ENCODE results near the gene MAN2B2. TPM values are rescaled to one million over a fixed set of nuclear protein-coding genes. Genes with fewer than 3 reads are reported as not detected.

The MAN2B2 gene
- total RNA-seq: 18.6 TPM
- long read RNA-seq, full-length matches to known transcripts: 4 of 22 reads
- long read RNA-seq, partial matches to known transcripts: 16 of 22 reads
- long read RNA-seq, other reads (novel, unspliced or antisense): 2 of 22 reads

DNA sequence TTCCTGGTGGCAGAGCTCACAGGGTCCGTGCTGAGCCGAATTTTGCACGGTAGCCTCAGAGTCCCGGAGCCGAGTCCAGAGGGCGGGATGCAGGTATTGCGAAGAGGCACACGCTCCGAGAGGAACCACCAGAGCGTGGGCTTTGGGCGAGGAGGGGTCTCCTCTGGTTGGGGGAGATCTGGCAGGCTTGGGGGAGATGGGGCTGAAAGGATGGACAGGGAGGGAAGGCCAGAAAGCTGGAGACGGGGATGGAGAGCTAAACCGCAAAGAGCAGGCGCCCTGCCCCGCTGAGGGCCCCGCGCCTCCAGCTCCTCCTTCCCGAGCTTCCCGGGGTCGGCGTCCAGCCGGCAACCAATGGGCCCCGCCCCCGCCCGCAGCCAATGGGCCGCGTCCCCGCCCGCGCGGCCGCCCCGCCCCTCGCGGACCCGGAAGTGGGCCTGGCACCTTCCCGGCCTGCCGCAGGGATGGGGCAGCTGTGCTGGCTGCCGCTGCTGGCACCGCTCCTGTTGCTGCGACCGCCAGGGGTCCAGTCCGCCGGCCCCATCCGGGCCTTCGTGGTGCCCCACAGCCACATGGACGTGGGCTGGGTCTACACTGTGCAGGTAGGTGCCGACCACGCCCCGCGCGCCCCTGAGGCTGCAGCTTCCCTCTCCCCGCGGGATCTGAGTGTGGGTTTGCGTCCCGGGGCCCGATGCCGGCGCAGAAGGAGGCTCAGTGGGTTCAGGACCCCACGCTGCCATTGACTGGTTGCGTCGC, at the start of gene MAN2B2:
Gene MAN2B2, plus strand, starts transcription at position 443 of the 756 bp plus-strand sequence. Its CDS starts 22 bp downstream, at position 465.
- DNase-seq (ENCODE audit: low spot score): peak; percentile 95
- intact Hi-C loops (cut with DNase I): loop anchor here (10.0 kb wide), 1 partner anchor 100 kb away; a partner anchor contains a TSS

DNA sequence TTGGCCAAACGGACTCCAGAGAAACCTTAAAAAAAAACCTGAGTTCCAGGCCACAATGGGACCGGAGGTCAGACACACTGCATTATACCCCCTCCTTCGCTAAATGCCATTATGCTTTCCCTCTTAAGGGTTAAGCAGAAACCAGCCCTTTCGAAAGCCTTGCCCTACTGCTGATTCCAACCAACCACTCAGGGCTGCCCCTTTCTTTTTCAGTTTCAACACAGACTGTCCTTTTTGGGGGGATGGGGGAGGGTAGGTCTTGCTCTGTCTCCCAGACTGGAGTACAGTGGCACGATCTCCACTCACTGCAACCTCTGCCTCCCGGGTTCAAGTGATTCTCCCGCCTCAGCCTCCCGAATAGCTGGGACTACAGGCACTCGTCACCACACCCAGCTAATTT, 49.5 kb upstream of the MAN2B2 start:
- intact Hi-C loops (cut with DNase I): no loop called here

DNA sequence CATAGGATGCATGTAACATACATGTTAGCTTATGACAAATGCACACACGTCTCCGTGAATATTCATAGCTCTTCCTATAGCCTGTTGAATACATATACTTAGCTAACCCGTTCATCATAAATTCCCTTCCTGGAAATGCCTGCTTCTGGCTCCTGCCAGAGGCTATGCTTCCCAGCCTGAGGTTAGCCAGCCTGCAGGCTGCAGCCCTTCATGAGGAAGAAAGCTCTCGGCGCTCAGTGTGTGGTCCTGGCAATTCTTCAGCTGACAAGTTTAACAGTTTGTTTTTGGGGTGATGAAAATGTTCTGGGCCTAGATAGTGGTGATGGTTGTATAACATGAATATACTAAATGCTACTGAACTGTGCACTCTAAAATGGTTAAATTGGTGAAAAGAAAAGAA, 48.8 kb upstream of the MAN2B2 start:
- no peak for DNase-seq (ENCODE audit: low spot score)
- intact Hi-C loops (cut with DNase I): no loop called here

More for the DNA sequence above, 49.5 kb upstream of the MAN2B2 start:
- no peak for DNase-seq (ENCODE audit: low spot score)

DNA sequence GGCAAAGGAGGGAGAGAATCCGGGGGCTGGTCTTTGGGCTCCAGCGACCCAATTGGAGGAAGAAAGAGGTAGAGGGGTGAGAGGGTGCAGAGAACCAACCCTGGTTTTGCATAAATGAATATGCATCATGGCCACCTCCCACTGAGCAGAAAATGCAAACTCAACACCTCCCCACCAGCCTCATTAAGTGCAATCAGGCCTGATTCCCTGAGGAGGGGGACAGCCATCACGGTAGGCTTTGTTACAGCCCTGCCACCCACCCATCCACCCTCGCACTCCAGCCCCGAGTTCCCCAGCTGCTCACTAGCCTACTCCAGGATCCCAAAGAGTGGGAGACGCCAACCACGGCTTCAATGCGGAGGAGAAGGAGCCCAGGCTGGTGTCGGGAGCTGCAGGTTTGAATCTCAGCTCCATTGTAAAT, 48.3 kb upstream of the MAN2B2 start:
- no peak for DNase-seq (ENCODE audit: low spot score)
- intact Hi-C loops (cut with DNase I): no loop called here

DNA sequence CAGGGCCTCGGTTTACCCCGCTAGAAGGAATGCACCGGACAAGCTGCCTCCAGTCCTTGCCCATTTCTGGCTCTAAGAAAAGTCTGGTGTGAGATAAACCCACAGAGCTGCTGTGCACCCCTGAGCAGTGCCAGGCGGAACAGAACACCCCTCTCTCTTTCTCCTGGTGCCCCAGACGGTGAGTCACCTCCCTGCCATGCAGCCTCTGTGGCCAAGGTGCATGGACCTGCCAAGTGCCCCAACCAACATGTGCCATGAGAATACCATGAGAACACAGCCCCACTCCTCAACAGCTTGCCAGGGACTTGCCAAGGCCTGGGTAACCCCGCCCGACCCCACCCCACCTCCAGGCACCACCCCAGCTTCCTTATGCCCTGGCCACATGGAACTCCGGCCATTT, 47.7 kb upstream of the MAN2B2 start:
- intact Hi-C loops (cut with DNase I): no loop called here
- DNase-seq (ENCODE audit: low spot score): no peak

DNA sequence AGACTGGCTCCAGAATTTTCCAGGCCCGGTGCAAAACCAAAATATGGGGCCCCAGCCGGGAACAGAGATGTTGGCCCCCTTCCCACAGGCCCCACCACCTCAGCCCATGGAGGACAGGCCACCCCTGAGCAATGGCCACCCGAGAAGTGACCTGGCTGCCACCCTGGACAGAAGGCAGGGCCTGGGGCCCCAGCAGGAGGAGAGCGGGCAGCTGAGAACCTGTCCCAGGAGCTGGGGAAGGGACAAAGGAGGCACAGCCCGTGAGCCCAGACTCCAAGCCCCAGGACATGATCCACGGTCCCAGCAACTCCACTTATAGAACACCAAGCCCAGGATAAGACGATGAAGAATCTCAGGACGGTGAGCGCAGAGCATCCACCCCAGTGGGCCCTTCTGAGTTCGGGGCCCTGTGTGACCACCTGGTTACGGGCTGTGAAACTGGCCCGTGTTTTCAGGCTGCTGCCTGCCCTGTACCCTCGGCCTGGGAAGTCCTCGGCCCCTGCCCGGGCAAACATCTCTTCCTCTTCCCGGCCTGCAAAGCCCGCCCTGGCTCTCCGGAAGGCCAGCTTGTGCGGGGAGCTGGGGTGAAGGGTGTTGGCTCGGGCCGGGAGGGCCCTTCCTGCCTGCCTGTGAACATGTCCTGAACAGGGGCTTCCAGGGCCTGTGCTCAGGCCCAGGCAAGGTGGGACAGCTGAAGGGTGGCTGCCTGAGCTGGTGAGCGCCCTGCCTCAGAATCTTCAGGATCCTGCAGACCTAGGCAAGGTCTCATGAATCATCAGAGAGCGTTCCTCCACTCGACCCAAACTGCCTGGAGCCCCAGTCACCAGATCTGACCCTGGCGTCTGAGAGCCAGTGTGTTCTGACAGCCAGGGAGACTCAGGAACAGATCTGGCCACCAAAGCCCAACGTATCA, 47.0 kb upstream of the MAN2B2 start:
- intact Hi-C loops (cut with DNase I): no loop called here
- DNase-seq (ENCODE audit: low spot score): no peak

DNA sequence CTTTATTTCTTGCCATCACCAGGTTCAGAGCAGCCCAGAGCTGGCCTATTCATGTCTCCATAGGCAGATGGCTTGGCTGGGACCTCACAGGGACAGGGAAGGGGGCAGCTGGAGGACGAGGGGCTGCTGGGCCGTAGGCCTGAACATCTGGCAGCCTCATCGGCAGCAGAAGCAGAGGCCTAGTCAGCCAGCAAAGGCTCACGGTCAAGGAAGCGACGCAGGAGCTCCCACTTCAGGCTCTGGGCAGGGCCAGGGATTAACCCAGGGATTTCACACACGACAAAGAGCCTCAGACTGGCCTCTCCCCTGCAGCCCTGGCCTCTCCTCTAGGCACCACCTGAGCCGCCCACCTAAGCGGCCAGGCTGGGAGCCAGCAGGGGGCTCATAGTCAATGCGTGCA, 46.0 kb upstream of the MAN2B2 start:
- no peak for DNase-seq (ENCODE audit: low spot score)
- intact Hi-C loops (cut with DNase I): no loop called here

DNA sequence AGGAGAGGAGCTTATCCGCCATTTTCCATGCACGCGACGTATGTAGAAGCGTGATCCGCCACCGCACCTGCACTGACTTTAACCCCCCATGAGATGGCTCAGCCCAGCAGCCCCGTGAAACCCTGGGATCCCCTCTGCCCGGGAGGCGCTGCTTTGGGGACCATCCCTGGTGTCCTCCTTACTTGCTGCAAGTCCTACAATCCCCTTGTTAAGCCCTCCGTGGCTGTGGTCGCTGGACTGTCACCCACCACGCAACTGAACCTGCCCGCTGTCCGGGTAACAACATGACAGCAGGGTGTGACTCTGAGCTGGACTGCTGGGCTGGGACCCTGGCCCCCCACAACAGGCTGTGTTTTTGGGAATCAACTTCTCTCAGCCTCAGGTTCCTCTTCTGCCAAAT, 44.7 kb upstream of the MAN2B2 start:
- intact Hi-C loops (cut with DNase I): no loop called here
- DNase-seq (ENCODE audit: low spot score): no peak

DNA sequence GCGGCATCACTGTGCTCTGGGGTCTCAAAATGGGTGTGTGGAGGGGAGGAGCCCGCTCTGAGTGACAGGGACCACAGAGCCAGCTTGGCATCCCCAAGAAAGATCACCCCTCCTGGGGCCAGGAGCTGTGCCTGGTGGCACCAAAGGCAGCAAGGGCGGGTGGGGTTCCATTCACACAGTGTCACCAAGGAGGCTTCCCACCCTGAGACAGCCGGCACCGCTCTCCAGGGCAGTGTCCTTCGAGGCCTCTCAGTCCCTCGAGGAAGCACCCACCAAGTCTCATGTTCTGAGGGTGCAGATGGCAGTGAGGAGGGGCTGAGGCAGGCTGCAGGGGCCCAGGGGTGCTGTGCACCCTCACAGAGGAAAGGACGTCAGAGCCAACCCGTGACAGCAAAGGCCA, 44.0 kb upstream of the MAN2B2 start:
- no peak for DNase-seq (ENCODE audit: low spot score)
- intact Hi-C loops (cut with DNase I): no loop called here

DNA sequence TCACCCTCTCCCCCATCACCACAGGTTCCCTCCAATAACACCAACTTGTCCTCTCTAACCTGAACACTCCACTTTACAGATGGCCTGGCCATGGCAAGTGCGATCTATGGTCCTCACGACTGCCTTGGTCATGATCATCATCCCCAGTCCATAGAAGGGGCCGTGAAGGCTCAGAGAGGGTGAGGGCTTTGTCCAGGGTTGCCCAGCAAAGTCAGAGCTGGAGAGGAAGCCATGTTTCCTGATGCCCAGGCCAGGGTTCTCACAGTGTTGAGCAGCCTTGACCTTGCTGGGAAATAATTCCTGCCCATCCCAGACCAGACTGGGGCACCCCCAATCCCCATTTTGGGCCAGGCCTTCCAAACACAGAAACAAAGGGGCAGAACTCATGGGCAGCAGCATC, 42.9 kb upstream of the MAN2B2 start:
- intact Hi-C loops (cut with DNase I): no loop called here
- no peak for DNase-seq (ENCODE audit: low spot score)

DNA sequence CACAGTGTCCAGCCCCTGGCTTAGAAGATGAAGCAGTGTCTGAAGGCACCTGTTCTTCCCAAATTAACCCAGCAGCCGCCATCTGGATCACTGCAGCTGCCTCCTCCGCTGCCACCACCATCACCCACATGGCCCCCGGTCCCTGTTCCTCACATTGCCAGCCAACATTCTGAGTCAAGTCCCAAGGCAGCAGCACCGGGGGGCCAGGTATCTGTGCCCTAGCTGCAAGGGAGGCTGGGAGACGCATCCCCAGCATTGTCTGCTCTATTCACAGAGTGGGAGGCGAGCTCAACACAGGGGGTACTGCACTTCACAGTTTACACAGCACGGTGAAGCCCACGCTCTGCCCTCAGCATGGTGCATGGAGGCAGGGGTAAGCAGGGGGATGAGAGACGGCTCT, 42.3 kb upstream of the MAN2B2 start:
- intact Hi-C loops (cut with DNase I): no loop called here
- DNase-seq (ENCODE audit: low spot score): no peak

DNA sequence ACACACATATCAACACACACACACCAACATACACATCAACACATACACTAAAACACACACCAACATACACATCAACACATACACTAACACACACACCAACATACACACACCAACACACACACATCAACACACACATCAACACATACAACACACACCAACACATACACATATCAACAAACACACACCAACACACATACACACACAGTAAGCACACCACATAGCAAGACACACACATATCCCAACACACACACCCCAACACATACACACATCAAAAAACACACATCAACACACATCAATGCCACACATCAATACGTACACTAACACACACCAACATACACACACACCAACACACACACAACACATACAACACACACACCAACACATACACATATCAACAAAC, 40.9 kb upstream of the MAN2B2 start:
- no peak for DNase-seq (ENCODE audit: low spot score)
- intact Hi-C loops (cut with DNase I): no loop called here

DNA sequence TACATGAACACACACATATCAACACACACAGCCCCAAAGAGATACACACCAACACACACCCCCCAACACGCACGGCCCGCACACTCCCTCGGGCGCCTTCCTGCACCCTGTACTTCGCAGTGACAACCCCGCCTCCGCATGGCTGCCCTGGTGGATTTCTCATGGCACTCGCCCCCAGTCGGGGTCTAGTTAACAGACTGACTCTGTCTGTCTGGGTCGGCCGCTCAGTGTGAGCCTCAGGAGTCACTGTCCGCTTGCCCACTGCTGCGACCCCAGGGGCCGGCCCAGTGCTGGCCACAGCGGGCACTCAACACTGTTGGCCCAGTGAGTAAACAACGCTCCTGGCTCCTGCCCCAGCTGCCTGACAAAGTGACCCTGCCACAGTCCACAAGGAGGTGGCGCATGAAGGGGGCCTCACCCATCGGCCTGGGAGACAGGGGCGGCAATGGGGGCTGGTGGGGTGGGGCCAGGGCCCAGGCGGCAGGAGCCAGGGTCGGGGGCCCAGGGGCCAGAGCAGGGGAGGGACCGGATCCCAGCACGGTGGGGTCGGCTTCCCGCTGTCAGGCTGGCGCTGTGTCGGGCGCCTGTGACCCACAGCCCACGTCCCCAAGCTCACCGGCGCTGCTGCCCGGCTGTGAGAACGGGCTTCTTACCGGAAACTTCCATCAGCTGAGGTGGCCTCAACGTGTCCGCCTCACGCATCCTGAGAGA, 40.2 kb upstream of the MAN2B2 start:
- no peak for DNase-seq (ENCODE audit: low spot score)
- intact Hi-C loops (cut with DNase I): no loop called here

DNA sequence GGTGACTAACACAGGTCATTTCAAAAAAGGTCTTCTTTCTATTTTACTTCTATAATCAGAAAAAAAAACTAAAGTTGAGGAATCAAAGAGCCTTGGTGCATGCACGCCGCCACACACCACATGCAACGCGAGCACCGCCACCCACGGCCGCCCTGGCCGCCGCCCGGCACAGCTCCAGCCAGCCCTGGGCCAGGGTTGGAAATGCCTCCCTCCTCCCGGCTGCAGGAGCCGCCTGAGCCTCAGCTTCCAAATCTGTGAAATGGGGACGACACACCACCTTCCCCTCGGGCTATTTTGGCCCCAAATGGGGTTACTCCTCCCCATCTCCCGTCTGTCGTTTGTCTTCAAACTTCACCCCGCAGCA, 39.7 kb upstream of the MAN2B2 start:
- no peak for DNase-seq (ENCODE audit: low spot score)
- intact Hi-C loops (cut with DNase I): no loop called here

DNA sequence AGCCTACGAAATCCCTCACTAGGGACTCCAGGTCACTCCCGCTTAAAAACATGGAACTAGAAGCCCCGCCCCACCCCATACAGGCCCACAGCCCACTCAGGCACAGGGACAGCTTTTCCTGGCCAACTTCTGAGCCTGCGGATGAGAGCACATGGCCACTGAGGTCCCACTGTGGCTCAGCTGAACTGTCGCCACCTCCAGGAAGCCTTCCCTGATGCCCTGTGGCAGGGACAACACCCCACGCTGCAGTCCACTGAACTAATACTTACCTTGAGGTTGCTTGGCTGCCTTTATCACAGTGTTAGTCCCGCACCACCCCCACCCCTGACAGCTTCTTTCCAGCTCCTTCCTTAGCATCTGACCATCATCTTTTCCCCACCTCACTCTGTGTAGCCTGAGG, 39.3 kb upstream of the MAN2B2 start:
- intact Hi-C loops (cut with DNase I): no loop called here
- DNase-seq (ENCODE audit: low spot score): no peak

DNA sequence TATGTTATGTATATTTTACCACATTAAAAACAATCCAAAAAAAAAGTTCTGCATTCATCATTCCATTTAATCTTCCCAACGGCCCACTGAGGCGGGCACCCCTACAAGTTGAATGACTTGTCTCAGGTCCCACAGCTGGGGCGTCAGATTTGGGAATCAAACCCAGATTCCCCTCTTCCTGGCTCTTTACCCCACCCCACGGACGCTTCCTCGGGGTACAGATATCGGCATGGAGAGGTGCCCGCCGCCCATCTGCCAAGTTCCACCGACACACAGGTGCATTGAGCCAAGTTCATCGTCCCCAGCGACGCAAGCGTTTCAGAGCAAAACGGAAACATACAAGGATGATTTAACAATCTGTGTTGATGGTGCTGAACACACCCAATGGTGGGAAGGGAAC, 36.9 kb upstream of the MAN2B2 start:
- no peak for DNase-seq (ENCODE audit: low spot score)
- intact Hi-C loops (cut with DNase I): no loop called here

DNA sequence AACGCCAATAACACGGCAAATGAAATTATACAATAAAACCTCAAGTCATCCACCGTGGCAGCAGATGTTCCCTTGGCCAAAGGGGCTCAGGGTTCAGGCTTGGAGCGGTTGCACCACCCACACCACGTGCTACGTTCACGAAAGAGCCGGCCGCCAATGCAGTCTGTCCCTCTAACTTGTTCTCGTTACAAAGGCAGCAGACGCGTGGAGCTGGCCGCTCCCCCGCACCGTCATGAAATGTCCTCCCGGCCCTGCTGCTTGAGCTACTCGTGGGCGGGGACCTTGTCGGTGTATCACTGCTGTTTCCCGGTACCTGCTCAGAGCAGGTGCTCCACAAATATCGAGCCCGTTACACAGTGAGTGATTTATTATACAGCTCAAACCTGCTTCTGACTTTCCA, 36.4 kb upstream of the MAN2B2 start:
- no peak for DNase-seq (ENCODE audit: low spot score)
- intact Hi-C loops (cut with DNase I): no loop called here

DNA sequence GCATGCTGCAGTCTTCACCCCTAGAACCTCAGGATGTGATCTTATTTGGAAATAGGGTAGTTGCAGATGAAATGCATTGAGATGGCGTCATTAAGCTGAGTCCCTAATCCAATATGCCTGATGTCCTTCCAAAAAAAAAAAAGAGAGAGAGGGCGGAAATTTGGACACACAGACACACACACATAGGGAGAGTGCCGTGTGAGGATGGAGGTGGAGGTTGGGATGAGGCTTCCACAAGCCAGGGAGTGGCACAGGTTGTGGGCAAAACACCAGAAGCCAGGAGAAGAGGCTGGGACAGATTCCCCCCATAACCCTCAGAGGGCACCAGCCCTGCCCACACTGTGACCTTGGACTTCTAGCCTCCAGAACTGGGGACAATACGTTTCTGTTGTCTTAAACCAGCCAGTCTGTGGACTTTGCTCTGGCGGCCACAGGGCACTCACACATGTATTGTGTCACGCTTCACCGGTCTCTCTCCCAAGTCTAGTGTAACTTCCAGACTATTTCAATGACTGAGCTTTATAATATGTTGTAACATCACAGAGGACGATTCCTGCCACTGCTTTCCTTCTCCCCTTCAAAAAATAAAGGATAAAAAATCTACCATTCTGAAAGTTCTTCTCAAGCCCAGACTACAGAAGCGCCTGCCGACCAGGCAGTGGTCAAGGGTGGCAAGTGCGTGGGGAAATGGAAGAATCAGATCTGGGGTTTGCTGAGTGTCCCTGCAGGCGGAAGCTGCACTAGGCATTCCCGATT, 35.8 kb upstream of the MAN2B2 start:
- intact Hi-C loops (cut with DNase I): no loop called here
- no peak for DNase-seq (ENCODE audit: low spot score)

DNA sequence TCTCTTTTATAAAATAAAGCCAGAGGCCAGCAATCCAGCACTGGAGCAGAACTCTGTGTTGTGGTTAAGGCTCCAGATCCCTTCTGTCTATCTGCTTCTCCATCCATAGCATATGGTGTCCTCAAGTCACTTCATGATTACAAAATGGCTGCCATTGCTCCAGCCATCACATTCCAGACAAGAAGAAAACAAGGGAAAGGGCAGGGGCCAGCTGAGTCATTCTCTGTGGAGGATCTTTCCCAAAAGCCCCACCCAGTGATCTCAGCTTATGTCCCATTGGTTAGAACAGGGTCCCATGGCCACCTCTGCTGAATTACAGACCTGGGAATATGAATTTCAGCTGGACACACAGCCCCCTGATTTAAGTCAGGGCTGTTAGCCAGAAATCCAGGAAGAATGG, 34.1 kb upstream of the MAN2B2 start:
- intact Hi-C loops (cut with DNase I): loop anchor here (10.0 kb wide), 1 partner anchor 276 kb away; the partner anchor contains the start of gene WFS1

More for the DNA sequence above, 34.1 kb upstream of the MAN2B2 start:
- DNase-seq (ENCODE audit: low spot score): no peak

Measured in cardiac septum (tissue), 1 donor.